HG02588 (cell line): ENCODE measurements around the gene TM7SF2.
"Not testable (repeated sequence)": the region's sequence is repeated elsewhere in the genome, so short reads cannot be mapped to it uniquely, and the experiment has no call there.

Experiments
- ATAC-seq: cut with Tn5 transposase; IDR thresholded peaks from one replicate; pipeline ENCODE4 v1.9.1; 2021; ENCODE audit warnings: mild to moderate bottlenecking, moderate library complexity; ENCODE audit not compliant: unreplicated experiment

The TM7SF2 gene

GRCh38 chr11:65113839-65114238 lies 2.2 kb downstream of the TM7SF2 start:
- no peak for ATAC-seq

- no peak for ATAC-seq
Observed at GRCh38 chr11:65114538-65115171, 3.0 kb downstream of the TM7SF2 start.

- ATAC-seq, result no peak
Observed at GRCh38 chr11:65115361-65116082, 3.9 kb downstream of the TM7SF2 start.

GRCh38 chr11:65116370-65117205 lies 4.9 kb downstream of the TM7SF2 start:
- peak; percentile 5 for ATAC-seq

- ATAC-seq, result peak; percentile 52
Observed at GRCh38 chr11:65117206-65118096, 5.8 kb downstream of the TM7SF2 start, which contains the start of gene ZNHIT2. Gene ZNHIT2 (minus strand): TSS chr11:65117701. CDS start chr11:65117653, 48 bp downstream.

- no peak for ATAC-seq
Observed at GRCh38 chr11:65118097-65118837, 6.6 kb downstream of the TM7SF2 start.

- ATAC-seq, result not testable (repeated sequence)
Observed at GRCh38 chr11:65118891-65119669, 7.4 kb downstream of the TM7SF2 start.

- ATAC-seq, result no peak
Observed at GRCh38 chr11:65119670-65119995, 8.0 kb downstream of the TM7SF2 start.

- ATAC-seq, result no peak
Observed at GRCh38 chr11:65120831-65121230, 9.2 kb downstream of the TM7SF2 start.

- ATAC-seq, result no peak
Observed at GRCh38 chr11:65121447-65121864, 9.8 kb downstream of the TM7SF2 start.

GRCh38 chr11:65121865-65122696 lies 10.4 kb downstream of the TM7SF2 start, which contains the start of the genes FAU and MRPL49:
Gene FAU (minus strand): TSS chr11:65122134. CDS start chr11:65121813, 321 bp downstream.
Gene MRPL49 (plus strand): TSS chr11:65122321. CDS start chr11:65122347, 26 bp downstream.
- ATAC-seq, result peak; percentile 62

GRCh38 chr11:65124480-65125196 lies 13.0 kb downstream of the TM7SF2 start:
- ATAC-seq, result no peak

GRCh38 chr11:65125197-65126056 lies 13.8 kb downstream of the TM7SF2 start:
- ATAC-seq, result no peak

GRCh38 chr11:65126624-65127274 lies 15.1 kb downstream of the TM7SF2 start:
- no peak for ATAC-seq

- no peak for ATAC-seq
Observed at GRCh38 chr11:65127473-65128181, 16.0 kb downstream of the TM7SF2 start.
